ENCODE data around the gene GPR158.

The GPR158 gene

GRCh38 chr10:25573316-25573715 lies 398.5 kb downstream of the GPR158 start:
- TF ChIP-seq, protein P1, sequence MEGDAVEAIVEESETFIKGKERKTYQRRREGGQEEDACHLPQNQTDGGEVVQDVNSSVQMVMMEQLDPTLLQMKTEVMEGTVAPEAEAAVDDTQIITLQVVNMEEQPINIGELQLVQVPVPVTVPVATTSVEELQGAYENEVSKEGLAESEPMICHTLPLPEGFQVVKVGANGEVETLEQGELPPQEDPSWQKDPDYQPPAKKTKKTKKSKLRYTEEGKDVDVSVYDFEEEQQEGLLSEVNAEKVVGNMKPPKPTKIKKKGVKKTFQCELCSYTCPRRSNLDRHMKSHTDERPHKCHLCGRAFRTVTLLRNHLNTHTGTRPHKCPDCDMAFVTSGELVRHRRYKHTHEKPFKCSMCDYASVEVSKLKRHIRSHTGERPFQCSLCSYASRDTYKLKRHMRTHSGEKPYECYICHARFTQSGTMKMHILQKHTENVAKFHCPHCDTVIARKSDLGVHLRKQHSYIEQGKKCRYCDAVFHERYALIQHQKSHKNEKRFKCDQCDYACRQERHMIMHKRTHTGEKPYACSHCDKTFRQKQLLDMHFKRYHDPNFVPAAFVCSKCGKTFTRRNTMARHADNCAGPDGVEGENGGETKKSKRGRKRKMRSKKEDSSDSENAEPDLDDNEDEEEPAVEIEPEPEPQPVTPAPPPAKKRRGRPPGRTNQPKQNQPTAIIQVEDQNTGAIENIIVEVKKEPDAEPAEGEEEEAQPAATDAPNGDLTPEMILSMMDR (IDR thresholded peaks at IDR 0.05; ENCODE audit: low read depth, low read length, poor library complexity, severe bottlenecking), result no peak
- TF ChIP-seq EZH2phosphoT487 (IDR thresholded peaks at IDR 0.05; ENCODE audit: borderline replicate concordance, low read length), result no peak
- Histone ChIP-seq H3K9me3 (ENCODE audit: control insufficient read depth, insufficient read depth, low read length) (no peaks in the 10 kb centered on the region), H3K4me2 (ENCODE audit: low read length) (no peak overlapping the region), H3K27me3 (ENCODE audit: control insufficient read depth, low read length) (no peaks in the 10 kb centered on the region), H3K9me2 (replicated peaks; ENCODE audit: control insufficient read depth, low read length) (no peaks in the 10 kb centered on the region), H3K4me3 (ENCODE audit: low read length) (no peak overlapping the region), H3K27ac (ENCODE audit: low read depth, low read length) (no peak overlapping the region), H3K79me2 (ENCODE audit: control insufficient read depth, low read length) (no peaks in the 10 kb centered on the region), H3F3A (ENCODE audit: control insufficient read depth, insufficient read depth) (no peaks in the 10 kb centered on the region), H3K36me3 (ENCODE audit: control insufficient read depth, low read length) (no peaks in the 10 kb centered on the region), H4K20me1 (ENCODE audit: control insufficient read depth, insufficient read depth, low read depth, low read length) (no peaks in the 10 kb centered on the region), H3K4me1 (ENCODE audit: control insufficient read depth, low read length) (no peaks in the 10 kb centered on the region)

- TF ChIP-seq, protein P1 (IDR thresholded peaks at IDR 0.05; ENCODE audit: low read depth, low read length, poor library complexity, severe bottlenecking), result no peak
- H3K27ac ChIP-seq (ENCODE audit: low read depth, low read length), result no peak overlapping the region
- no peaks in the 10 kb centered on the region for H3K79me2 ChIP-seq (ENCODE audit: control insufficient read depth, low read length)
- no peak overlapping the region for H3K4me2 ChIP-seq (ENCODE audit: low read length)
- no peaks in the 10 kb centered on the region for H3K9me3 ChIP-seq (ENCODE audit: control insufficient read depth, insufficient read depth, low read length)
- H3K9me2 ChIP-seq (replicated peaks; ENCODE audit: control insufficient read depth, low read length), result no peaks in the 10 kb centered on the region
- no peaks in the 10 kb centered on the region for H4K20me1 ChIP-seq (ENCODE audit: control insufficient read depth, insufficient read depth, low read depth, low read length)
- H3K4me3 ChIP-seq (ENCODE audit: low read length), result no peak overlapping the region
- H3K27me3 ChIP-seq (ENCODE audit: control insufficient read depth, low read length), result no peaks in the 10 kb centered on the region
- no peaks in the 10 kb centered on the region for H3K36me3 ChIP-seq (ENCODE audit: control insufficient read depth, low read length)
- H3F3A ChIP-seq (ENCODE audit: control insufficient read depth, insufficient read depth), result no peaks in the 10 kb centered on the region
- no peaks in the 10 kb centered on the region for H3K4me1 ChIP-seq (ENCODE audit: control insufficient read depth, low read length)
These were observed 400.5 kb downstream of the GPR158 start for GRCh38 chr10:25575343-25575742.

DNA sequence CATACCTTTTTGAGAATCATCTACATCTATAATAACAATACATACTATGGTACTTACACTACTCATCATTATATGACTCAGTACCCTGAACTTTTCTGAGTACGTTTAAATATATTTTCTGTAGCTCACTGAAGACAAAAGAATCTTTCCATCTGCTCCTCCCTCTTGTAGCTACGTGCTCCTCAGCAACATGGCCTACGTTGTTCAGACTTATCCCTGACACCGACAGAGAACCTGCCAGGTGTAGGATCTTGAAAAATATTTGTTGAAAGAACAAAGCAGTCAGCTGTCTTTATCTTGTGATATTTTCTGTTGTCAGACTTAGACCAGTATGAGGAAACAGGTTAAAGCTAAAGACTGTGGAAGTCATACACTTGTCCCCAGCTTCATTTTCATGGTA lies 403.3 kb downstream of the GPR158 start:
- H3K27ac ChIP-seq (ENCODE audit: low read depth, low read length), result no peak overlapping the region
- no peaks in the 10 kb centered on the region for H3K4me1 ChIP-seq (ENCODE audit: control insufficient read depth, low read length)
- H3K9me3 ChIP-seq (ENCODE audit: control insufficient read depth, insufficient read depth, low read length), result no peaks in the 10 kb centered on the region
- H4K20me1 ChIP-seq (ENCODE audit: control insufficient read depth, insufficient read depth, low read depth, low read length), result no peaks in the 10 kb centered on the region
- no peak for TF ChIP-seq EZH2phosphoT487 (IDR thresholded peaks at IDR 0.05; ENCODE audit: borderline replicate concordance, low read length)
- no peaks in the 10 kb centered on the region for H3F3A ChIP-seq (ENCODE audit: control insufficient read depth, insufficient read depth)
- H3K79me2 ChIP-seq (ENCODE audit: control insufficient read depth, low read length), result no peaks in the 10 kb centered on the region
- no peak overlapping the region for H3K4me3 ChIP-seq (ENCODE audit: low read length)
- no peaks in the 10 kb centered on the region for H3K9me2 ChIP-seq (replicated peaks; ENCODE audit: control insufficient read depth, low read length)
- H3K36me3 ChIP-seq (ENCODE audit: control insufficient read depth, low read length), result no peaks in the 10 kb centered on the region
- H3K4me2 ChIP-seq (ENCODE audit: low read length), result no peak overlapping the region
- H3K27me3 ChIP-seq (ENCODE audit: control insufficient read depth, low read length), result no peaks in the 10 kb centered on the region

DNA sequence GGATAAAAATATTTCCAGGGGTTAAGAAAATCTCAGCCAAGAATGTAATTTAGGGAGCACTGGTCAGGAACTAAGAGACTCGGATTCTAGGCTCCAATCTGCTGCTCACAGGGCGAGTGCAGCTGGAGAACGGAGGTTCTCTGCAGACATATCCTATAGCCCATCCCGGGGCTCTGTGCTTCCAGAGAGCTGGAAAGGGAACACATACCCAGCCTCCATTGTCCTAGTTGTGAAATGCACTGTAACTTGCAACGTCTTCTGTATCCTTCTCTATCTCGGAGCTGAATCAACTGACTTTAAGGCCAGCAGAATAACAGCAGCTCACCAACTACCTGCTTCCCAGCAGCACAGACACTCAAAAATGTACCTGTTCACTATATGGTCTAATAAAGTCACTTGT lies 408.2 kb downstream of the GPR158 start:
- Histone ChIP-seq H3K79me2 (ENCODE audit: control insufficient read depth, low read length) (no peaks in the 10 kb centered on the region), H3K4me2 (ENCODE audit: low read length) (no peak overlapping the region), H3K36me3 (ENCODE audit: control insufficient read depth, low read length) (no peaks in the 10 kb centered on the region), H3K27me3 (ENCODE audit: control insufficient read depth, low read length) (no peaks in the 10 kb centered on the region), H3K4me3 (ENCODE audit: low read length) (no peak overlapping the region), H3K27ac (ENCODE audit: low read depth, low read length) (no peak overlapping the region), H4K20me1 (ENCODE audit: control insufficient read depth, insufficient read depth, low read depth, low read length) (no peaks in the 10 kb centered on the region), H3K9me2 (replicated peaks; ENCODE audit: control insufficient read depth, low read length) (no peaks in the 10 kb centered on the region), H3K9me3 (ENCODE audit: control insufficient read depth, insufficient read depth, low read length) (no peaks in the 10 kb centered on the region), H3K4me1 (ENCODE audit: control insufficient read depth, low read length) (no peaks in the 10 kb centered on the region), H3F3A (ENCODE audit: control insufficient read depth, insufficient read depth) (no peaks in the 10 kb centered on the region)
- TF ChIP-seq EZH2phosphoT487 (IDR thresholded peaks at IDR 0.05; ENCODE audit: borderline replicate concordance, low read length), result no peak
- TF ChIP-seq, protein P1 (IDR thresholded peaks at IDR 0.05; ENCODE audit: low read depth, low read length, poor library complexity, severe bottlenecking), result no peak
